SK-N-MC (cell line): ENCODE results near the gene FAM83E.

Source experiments
- EZH2 ChIP-seq: fragments of 200-600 bp; sonication (generic); IDR thresholded peaks from one replicate; pipeline ENCODE4 v1.6.1; 2017; ENCODE audit warnings: antibody characterized with exemption
- FOXP2 ChIP-seq: optimal IDR thresholded peaks from 2 replicates; pipeline ENCODE3; 2011; ENCODE audit warnings: mild to moderate bottlenecking, moderate library complexity; ENCODE audit not compliant: insufficient read depth; ENCODE audit errors: extremely low read length, control extremely low read depth
- POLR2AphosphoS5 ChIP-seq: IDR thresholded peaks from 2 replicates; pipeline ENCODE4 v1.6.1; 2012; ENCODE audit warnings: mild to moderate bottlenecking, low read depth, low read length, borderline replicate concordance

DNA sequence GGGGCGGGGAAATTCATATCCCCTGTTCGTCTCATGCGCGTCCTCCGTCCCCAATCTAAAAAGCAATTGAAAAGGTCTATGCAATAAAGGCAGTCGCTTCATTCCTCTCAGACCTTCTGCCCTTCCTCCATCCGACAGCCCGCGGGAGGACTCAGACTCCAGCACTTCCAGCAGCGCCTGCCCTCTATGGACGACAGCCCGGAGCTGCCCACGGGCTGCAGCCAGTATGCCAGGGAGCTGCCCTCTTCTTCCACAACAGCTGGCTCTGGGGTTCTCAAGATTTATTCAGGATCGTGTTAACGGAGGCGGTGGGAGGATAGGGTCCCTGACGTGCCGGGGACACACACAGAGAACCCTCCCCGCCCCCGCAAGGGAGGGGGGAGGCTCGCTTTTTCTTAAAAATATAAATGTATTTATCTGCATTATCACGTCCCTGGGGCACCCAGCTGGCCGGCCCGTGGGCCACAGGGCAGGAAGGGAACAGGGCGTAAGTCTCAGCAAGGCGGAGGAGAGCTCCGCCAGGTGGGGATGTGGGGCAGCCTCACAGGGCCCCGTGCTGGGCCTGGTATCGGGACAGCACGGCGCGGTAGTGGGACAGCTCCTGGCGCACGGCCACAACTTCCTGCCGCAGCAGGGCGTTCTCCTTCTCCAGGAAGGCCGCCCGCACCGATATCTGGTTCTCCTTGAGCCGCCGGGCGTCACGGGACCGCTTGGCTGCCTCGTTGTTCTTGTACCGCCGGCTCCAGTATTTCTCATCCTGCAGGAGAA lies 15.6 kb upstream of the FAM83E start:
- TF ChIP-seq EZH2 (no peak), POLR2AphosphoS5 (peak; percentile 22; the same call in 1 of the 2 replicates), FOXP2 (no peak)
